ENCODE data around the gene SMYD3. TPM values are rescaled to one million over a fixed set of nuclear protein-coding genes. Genes with fewer than 3 reads are reported as not detected.

SMYD3 gene
- total RNA-seq, 1 donor from 2014 or later, result 23.8 TPM

DNA sequence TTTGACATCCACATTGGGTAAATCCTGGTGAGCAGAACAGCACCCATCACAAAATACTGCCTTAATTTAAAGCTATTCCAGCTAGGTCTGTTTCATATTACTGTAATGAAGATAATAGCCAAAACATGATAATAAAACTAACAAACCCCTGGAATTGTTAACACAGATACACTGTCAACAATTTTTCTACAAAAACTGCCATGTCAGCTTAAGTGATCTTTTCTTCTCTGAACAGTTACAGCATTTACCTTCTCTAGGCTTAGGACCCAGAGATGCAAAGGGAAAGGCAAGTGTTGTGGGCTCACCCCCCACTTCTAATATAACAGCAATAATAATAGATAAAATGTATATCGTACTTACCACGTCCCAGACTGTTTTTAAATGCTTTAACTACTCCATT, 92.1 kb downstream of the SMYD3 start:
- TF ChIP-seq, protein P1, sequence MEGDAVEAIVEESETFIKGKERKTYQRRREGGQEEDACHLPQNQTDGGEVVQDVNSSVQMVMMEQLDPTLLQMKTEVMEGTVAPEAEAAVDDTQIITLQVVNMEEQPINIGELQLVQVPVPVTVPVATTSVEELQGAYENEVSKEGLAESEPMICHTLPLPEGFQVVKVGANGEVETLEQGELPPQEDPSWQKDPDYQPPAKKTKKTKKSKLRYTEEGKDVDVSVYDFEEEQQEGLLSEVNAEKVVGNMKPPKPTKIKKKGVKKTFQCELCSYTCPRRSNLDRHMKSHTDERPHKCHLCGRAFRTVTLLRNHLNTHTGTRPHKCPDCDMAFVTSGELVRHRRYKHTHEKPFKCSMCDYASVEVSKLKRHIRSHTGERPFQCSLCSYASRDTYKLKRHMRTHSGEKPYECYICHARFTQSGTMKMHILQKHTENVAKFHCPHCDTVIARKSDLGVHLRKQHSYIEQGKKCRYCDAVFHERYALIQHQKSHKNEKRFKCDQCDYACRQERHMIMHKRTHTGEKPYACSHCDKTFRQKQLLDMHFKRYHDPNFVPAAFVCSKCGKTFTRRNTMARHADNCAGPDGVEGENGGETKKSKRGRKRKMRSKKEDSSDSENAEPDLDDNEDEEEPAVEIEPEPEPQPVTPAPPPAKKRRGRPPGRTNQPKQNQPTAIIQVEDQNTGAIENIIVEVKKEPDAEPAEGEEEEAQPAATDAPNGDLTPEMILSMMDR (conservative IDR thresholded peaks at IDR 0.05; ENCODE audit: low read depth, low read length), result no peak
- no peak for DNase-seq (ENCODE audit: low read depth)
- H3K4me3 ChIP-seq (ENCODE audit: low read depth, low read length), result no peak overlapping the region

DNA sequence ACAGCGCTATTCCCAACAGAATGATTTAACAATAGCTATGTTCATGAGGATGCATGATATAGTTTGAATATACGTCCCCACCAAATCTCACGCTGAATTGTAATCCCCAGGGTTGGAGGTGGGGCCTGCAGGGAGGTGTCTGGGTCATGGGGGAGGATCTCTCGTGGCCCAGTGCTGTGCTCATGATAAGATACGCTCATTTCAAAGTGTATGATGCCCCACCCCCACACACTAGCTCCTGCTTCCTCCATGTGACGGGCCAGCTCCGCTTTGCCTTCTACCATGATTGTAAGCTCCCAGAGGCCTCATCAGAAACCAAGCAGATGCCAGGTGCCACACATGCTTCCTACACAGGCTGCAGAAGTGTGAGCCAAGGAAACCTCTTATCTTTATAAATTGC, 93.6 kb downstream of the SMYD3 start:
- no peak overlapping the region for H3K4me3 ChIP-seq (ENCODE audit: low read depth, low read length)
- TF ChIP-seq, protein P1 (conservative IDR thresholded peaks at IDR 0.05; ENCODE audit: low read depth, low read length), result no peak
- no peak for DNase-seq (ENCODE audit: low read depth)

DNA sequence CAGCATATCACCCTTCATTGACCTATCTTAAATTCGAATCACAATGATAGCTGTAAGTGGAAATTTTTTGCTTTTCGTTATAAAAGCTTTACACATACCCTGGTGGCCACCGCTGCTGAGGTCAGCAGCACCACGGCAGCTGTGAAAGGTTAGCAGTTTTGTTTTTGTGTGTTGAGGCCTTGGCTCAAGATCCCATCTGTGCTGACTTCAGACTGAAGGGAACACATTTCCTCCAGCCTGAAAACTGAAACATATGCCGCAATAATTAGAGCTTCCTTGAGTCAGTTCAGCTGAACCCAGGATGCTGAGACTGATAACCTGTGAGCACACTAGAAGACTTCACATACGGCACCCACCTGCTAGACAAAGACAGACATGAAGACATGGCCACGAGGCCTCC, 103.0 kb downstream of the SMYD3 start:
- TF ChIP-seq, protein P1 (conservative IDR thresholded peaks at IDR 0.05; ENCODE audit: low read depth, low read length), result no peak
- H3K4me3 ChIP-seq (ENCODE audit: low read depth, low read length), result no peak overlapping the region
- no peak for DNase-seq (ENCODE audit: low read depth)

DNA sequence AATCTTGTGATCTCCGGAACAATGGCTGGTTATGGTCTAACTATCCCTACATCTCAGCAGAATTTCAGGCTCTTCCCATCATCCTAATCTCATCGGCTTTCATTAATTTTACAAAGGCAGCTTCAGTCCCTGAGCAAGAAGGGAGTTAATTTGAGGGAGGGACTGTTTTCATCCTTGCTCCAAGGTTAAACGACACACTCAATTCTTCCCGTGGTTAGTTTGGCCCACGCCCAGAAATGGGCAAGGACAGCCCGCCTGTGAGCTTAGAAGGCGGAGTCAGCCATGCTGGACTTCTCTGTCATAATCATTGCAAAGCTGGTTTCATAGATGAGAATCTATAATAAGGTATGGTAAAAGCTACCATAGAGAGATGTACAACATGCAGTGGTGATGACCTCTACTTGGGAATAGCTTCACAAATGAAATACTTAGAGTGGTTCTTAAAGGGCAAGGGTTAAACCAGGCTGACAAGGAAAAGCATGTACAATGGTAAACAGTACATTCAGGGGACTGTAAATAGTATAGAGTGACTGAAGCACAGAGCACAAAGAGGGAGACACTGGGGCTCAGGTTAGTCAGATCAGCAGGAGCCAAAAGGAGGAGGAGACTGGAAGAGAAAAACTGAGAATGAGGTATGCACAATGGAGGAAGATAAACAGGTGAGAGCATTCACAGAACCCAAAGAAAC, 108.8 kb downstream of the SMYD3 start:
- DNase-seq (ENCODE audit: low read depth), result no peak
- TF ChIP-seq, protein P1 (conservative IDR thresholded peaks at IDR 0.05; ENCODE audit: low read depth, low read length), result no peak
- H3K4me3 ChIP-seq (ENCODE audit: low read depth, low read length), result no peak overlapping the region

DNA sequence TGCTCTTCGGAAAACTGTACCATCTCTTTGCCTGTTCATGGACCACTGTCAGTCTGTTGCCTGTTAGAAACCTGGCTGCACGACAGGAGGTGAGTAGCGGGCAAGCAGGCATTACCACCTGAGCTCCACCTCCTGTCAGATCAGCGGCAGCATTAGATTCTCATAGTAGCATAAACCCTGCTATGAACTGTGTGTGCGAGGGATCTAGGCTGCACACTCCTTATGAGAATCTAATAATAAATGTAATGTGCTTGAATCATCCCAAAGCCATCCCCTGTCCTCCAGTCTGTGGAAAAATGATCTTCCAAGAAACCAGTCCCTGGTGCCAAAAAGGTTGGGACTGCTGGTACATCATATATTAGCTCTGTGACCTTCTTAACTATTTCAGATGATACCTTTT, 110.0 kb downstream of the SMYD3 start:
- H3K4me3 ChIP-seq (ENCODE audit: low read depth, low read length), result no peak overlapping the region
- no peak for DNase-seq (ENCODE audit: low read depth)
- TF ChIP-seq, protein P1 (conservative IDR thresholded peaks at IDR 0.05; ENCODE audit: low read depth, low read length), result no peak

DNA sequence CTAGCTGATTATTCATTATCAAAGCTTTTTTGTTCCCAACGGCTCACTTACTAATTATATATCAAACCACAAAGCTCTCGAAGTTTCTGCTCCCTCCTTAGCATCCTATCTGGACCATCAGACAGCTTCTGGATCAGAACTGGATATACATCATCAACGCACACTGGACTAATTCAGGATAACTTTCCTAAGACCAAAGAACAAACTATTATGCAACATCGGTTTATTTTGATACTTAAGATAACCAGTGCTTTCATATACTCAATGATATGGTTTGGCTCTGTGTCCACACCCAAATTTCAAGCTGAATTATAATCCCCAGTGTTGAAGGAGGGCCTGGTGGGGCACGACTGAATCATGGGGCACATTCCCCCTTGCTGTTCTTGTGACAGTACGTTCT, 110.8 kb downstream of the SMYD3 start:
- TF ChIP-seq, protein P1 (conservative IDR thresholded peaks at IDR 0.05; ENCODE audit: low read depth, low read length), result no peak
- DNase-seq (ENCODE audit: low read depth), result no peak

DNA sequence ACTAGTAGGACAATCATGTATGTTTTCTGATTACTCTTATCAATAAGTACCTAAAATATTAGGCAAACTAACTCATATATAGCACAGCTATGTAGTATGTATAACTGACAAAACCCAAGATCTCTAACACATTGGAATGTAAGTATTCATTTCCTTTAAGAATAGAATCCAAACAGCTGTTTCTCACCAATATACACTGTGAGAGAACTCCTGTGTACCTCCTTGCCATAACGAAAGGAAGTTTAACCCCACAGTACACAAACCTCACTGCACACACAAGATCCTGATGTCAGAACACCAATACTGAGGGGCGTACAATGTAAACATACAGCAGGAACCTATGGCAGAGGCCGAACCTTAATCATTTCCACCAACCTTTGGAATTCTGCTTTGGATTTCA, 113.0 kb downstream of the SMYD3 start:
- no peak overlapping the region for H3K4me3 ChIP-seq (ENCODE audit: low read depth, low read length)
- no peak for DNase-seq (ENCODE audit: low read depth)
- TF ChIP-seq, protein P1 (conservative IDR thresholded peaks at IDR 0.05; ENCODE audit: low read depth, low read length), result no peak

More for the DNA sequence above, 110.8 kb downstream of the SMYD3 start:
- H3K4me3 ChIP-seq (ENCODE audit: low read depth, low read length), result no peak overlapping the region
